Activated naive CD4-positive, alpha-beta T cell treated with Interleukin-2 at 50 U/mL for 16 hours (primary cell): ENCODE data around the gene COCH.

ENCODE experiments used
- DNase-seq: peaks from one replicate; pipeline ENCODE4 v3.0.0-alpha.2; 2020

Gene COCH

DNA sequence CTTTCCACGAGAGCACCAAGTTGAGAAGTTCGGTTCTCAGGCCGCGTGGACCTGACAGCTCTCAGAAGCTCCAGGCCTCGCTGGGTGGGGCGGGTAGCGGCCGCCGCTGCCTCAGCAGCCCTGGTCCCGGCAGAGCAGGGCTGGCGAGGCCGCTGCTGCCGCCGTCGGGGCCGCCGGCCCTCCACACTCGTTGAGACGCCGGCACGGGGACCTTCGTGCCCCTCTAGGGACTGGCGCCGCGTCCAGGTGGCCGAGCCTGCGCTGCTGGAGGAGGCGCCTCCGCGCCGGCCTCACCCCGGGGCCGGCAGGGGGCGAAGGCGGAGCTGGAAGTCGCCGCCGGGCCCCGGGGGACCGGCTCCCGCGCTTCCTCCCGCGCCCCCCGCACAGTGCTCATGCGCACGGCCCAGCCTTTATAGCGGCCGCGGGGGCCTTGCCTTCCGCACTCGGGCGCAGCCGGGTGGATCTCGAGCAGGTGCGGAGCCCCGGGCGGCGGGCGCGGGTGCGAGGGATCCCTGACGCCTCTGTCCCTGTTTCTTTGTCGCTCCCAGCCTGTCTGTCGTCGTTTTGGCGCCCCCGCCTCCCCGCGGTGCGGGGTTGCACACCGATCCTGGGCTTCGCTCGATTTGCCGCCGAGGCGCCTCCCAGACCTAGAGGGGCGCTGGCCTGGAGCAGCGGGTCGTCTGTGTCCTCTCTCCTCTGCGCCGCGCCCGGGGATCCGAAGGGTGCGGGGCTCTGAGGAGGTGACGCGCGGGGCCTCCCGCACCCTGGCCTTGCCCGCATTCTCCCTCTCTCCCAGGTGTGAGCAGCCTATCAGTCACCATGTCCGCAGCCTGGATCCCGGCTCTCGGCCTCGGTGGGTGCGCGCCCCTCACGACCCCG, at the start of gene COCH:
COCH (plus strand) TSS at position 440 of the 879 bp plus-strand sequence; CDS start at position 820, 380 bp downstream.
- DNase-seq = peak; percentile 20

DNA sequence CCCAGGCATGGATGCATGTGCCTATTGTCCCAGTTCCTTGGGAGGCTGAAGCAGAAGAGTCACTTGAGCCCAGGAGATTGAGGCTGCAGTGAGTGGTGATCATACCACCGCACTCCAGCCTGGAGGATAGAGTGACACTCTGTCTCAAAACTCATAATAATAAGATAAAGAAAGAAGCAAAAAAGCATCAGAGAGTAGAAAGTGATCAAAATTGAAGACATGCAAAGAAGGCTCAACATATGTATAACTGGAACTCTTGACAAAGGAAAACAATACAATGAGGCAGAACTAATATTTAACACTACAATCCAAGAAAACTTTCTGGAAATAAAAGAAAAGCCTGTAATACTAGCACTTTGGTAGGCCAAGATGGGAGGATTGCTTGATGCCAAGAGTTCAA, 48.3 kb upstream of the COCH start:
- DNase-seq = no peak

DNA sequence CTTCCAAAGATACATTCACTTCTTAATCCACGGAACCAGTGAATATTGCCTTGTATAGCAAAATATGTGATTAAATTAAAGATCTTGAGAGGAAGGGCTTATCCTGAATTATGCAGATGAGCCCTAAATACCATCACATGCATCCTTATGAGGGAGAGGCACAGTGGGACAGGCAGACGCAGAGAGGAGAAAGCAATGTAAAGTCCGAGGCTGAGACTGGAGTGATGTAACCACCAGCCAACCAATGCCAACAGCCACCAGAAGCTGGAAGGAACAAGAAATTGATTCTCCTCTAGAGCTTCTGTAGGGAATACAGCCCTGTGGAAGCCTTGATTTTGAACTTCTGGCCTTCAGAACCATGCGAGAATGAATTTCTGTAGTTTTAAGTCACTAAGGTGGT, 44.5 kb upstream of the COCH start:
- no peak for DNase-seq

- no peak for DNase-seq
These were observed 40.0 kb upstream of the COCH start for GRCh38 chr14:30834353-30834752.

GRCh38 chr14:30838351-30838750, 36.0 kb upstream of the COCH start:
- DNase-seq = no peak

DNA sequence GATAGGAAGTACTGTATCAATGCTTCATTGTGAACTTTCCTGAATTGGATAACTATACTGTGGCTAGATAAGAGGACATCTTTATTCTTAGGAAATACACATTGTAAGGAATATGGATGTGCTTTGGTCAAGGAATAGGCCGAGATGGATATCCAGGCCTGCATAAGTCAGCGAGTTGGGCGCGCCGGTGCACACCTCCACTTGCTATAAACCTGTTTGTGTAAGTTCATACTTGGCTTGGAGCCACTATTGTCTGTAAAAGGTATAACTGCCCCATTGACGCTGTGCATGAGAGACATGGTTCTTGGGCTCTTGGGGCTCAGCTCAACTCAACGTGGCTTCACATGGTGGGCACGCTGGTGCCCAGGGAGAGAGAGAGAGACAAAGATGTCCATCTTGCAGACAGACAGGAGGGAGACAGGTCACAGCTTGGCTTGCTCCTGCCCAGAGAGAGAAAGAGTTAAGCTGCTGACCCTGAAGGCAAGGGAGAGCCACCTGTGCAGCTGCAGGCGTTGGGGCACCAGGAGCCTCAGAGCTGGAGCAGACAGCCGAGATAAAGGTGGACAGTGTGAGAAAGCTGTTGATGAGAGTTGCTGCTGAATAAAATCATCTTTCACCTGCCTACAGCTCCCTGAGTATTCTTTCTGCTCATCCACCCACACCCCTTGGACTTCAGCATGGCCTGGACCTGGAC, 34.1 kb upstream of the COCH start:
- DNase-seq = no peak

- no peak for DNase-seq
These were observed 31.9 kb upstream of the COCH start for GRCh38 chr14:30842431-30842830.

DNA sequence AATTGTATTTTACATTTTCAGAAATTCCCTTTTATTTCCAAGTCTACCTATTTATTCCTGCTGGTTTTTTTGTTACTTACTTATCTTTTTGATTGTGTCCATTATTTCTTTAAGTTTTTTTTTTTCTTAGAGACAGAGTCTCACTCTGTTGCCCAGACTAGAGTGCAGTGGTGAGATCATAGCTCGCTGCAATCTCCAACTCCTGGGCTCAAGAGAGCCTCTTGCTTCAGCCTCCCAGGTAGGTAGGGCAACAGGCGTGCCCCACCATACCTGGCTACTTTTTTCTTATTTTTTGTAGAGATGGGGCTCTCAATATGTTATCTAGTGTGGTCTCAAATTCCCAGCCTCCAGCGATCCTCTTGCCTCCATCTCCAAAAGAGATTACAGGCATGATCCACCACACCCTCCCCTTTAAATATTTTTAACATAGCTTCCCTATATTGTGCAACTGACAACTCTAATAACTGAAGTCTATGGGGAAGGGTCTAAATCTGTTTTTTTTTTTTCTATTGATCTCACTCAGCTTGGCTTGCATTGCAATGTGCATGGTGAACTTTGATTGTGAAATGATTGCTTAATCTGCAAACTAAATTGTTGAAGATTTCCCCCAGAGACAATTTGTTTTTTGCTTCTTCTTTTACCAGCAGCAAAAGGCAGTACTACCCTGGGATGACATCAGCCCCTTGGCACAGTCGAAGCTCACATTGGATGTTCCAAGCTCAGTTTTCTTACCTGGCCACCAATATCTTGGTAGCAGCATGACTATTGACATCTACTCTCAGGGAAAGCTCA, 25.7 kb upstream of the COCH start:
- DNase-seq = no peak

DNA sequence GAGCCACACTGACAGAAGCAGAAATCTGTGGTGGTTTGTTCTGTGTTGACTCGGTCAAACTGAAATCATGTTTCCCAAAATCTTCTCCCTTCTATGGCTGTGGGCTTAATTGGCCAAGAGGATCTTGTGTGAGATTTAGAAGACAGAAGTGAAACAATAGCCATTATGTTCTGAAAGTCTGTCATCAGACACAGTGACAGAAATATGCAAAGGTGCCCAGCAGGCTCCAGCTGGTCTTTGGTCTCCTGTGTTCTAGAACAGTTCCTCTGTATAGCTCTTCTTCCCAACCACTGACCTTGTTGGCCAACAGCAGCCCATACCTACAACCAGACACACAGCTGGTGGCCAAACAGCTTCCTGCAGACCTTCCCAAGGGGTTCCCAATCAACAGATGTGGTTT, 25.0 kb upstream of the COCH start:
- DNase-seq = no peak

DNA sequence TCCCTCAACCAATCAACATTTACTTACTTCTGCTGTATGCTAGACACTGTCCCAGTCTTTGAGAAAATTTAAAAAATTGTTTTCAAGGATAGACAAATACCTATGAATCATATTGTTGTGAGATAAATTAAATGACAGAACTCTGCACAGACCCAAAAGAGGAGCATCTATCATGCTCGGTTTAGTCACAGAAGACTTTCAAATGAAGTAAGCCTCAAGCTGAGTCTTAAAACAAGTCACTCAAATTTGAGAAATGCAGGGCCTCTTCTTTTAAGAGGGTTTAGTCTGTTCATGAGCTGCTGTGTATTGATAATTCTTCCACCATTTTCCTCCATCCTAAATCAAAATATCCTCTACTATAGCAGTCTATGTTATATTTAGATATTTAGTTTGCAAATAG, 24.4 kb upstream of the COCH start:
- no peak for DNase-seq

- DNase-seq = no peak
These were observed 20.4 kb upstream of the COCH start for GRCh38 chr14:30853946-30854345.

DNA sequence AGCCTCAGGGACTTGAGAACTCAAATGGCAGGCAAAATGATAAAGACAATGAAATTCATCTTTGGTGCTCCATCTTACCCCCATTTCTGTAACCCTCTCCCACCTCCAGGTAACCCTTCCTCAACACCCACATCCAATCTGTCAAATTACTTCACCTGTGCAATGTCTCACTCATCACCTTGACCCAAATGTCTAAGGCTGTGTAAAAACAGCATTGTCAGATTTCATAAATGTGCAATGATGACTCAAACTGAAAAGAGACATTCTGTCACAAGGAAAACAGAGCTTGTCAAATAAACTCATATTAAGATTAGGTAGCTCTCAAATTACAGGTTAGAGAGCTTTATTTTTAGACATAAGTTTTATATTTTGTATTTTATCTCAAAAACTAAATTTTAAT, 19.9 kb upstream of the COCH start:
- DNase-seq = no peak

GRCh38 chr14:30855345-30856037, 18.9 kb upstream of the COCH start:
- DNase-seq = no peak

- no peak for DNase-seq
These were observed 13.2 kb upstream of the COCH start for GRCh38 chr14:30861200-30861599.

DNA sequence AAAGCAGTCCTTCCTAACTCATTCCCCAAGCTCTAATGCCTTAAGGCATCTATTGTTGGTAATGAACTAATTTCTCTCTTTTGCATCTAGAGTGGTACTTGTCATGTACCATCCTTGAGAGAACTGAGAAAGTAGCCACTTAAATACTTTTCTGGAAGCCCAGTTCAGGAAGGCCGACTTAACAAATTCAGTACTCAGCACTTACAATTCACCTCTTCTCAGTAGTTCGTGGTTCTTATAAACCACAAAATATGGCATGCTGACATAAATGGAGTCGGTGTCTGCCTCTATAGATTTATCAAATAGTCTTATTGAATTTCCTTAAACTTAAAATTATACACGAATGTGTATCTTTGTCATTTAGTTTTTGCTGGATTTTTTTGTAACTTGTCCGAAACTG, 9.4 kb upstream of the COCH start:
- DNase-seq = no peak

DNA sequence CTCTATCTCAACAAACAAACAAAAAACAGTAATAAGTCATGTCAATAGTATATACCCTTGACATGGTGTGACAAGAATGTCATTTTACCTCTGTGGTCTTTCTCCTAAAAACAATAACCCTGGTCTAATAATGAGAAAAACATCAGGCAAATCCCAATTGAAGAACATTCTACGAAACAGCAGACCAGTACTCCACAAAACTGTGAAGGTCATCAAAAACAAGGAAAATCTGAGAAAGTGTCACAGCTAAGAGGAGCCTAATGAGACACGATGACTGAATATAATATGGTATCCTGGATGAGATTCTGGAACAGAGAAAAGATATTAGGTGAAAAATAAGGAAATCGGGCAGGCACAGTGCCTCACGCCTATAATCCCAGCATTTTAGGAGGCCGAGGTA, 5.6 kb upstream of the COCH start:
- no peak for DNase-seq

- DNase-seq = no peak
These were observed 4.7 kb upstream of the COCH start for GRCh38 chr14:30869551-30870155.

DNA sequence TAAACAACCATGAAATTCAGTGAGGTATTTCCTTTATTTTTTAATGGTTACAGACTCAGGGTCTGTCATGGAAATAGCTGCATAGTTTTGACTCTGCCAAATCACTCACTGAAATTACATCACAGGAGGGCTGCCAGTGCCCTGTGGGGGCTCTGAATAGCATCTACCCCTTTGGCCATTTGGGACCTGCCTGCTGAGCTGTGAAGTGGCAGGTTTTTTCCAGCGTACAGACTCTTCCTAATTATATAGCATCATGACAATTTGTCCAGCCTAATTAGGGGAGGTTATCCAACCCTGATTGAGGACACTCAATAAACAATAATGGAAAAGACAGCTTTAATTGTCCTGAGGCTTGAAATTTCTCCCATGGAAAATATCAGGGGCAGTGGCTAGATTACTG, 1.8 kb upstream of the COCH start:
- no peak for DNase-seq

- no peak for DNase-seq
These were observed 845 bp upstream of the COCH start for GRCh38 chr14:30873308-30874119.

DNA sequence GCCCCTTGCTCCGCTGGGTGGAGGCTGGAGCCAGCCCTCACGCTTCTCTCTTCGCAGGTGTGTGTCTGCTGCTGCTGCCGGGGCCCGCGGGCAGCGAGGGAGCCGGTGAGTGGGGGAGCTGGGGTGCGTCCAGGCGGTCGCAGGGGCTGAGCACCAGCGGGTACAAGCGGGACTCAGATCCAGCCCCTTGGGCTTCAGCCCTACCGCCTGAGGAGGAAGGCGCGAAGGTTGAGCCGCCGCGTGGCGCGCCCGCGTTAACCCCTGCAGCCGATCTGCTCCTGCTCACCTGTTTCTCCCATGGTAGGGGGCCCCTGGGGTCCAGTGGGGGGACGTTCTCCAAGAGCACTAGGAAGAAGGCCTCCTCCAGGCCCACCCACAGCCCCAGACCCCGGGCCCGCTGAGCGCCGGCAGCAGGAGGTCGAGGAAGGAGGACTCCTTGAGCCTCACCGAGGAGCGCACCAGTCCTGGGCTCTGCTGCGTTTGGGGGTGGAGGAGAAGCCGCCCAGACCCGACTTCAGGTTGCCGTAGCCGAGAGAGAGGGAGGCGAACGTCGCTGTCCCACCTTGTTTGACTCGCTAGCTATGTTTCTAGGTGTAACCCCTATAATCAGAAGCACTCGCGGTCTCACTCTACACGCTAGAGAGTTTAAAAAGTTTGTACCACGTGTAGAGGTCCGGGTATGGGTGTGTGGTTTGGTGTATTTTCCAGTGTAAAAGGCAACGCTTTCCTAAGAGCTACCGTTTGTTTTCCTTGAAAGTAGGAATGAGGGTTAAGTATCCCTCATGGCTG, 834 bp downstream of the COCH start:
- peak; percentile 2 for DNase-seq

- no peak for DNase-seq
These were observed 1.4 kb downstream of the COCH start for GRCh38 chr14:30875788-30876053.
